ENCODE data around the gene CMTR1. TPM values are rescaled to one million over a fixed set of nuclear protein-coding genes. Genes with fewer than 3 reads are reported as not detected.

The CMTR1 gene
- total and polyA plus RNA-seq, 11 donors = 16.3 to 40.7 (median 28.4) TPM

GRCh38 chr6:37435373-37435772, 2.4 kb downstream of the CMTR1 start:
- intact Hi-C loops (cut with DNase I) = no loop called here
- peaks cover 0 to 53% (median 42%) of the 10 kb centered on the region in 9 donors for H3K36me3 ChIP-seq
- peaks cover 0 to 40% (median 23%) of the 10 kb centered on the region in 12 donors for H3K4me1 ChIP-seq
- no peaks in the 10 kb centered on the region for H3K27me3 ChIP-seq
- TF ChIP-seq CTCF (IDR thresholded peaks at IDR 0.05) = no peak
- no peak for TF ChIP-seq POLR2A (IDR thresholded peaks at IDR 0.05)
- DNase-seq = no peak
- no peak overlapping the region for H3K4me3 ChIP-seq
- H3K27ac ChIP-seq = no peak overlapping the region
- WGBS, 4 donors = 72 to 87% (median 84%) methylated on average over 4 of the region's 4 CpGs
- no peaks in the 10 kb centered on the region for H3K9me3 ChIP-seq
- no peak for ATAC-seq

- no peaks in the 10 kb centered on the region for H3K9me3 ChIP-seq
- H3K27ac ChIP-seq = no peak overlapping the region
- intact Hi-C loops (cut with DNase I) = no loop called here
- H3K4me1 ChIP-seq = peaks cover 0 to 44% (median 23%) of the 10 kb centered on the region in 12 donors
- 84 to 91% (median 86%) methylated on average over 5 of the region's 5 CpGs for WGBS, 4 donors
- no peak for DNase-seq
- no peaks in the 10 kb centered on the region for H3K27me3 ChIP-seq
- peaks cover 0 to 58% (median 42%) of the 10 kb centered on the region in 9 donors for H3K36me3 ChIP-seq
- no peak overlapping the region for H3K4me3 ChIP-seq
- TF ChIP-seq POLR2A (IDR thresholded peaks at IDR 0.05) = no peak
- TF ChIP-seq CTCF (IDR thresholded peaks at IDR 0.05) = no peak
- ATAC-seq = no peak
These were observed 2.8 kb downstream of the CMTR1 start for GRCh38 chr6:37435816-37436215.

- WGBS, 4 donors = 63 to 89% (median 73%) methylated on average over 1 of the region's 1 CpG
- H3K4me1 ChIP-seq = peaks cover 0 to 67% (median 38%) of the 10 kb centered on the region in 12 donors
- H3K4me3 ChIP-seq = no peak overlapping the region
- H3K36me3 ChIP-seq = peaks cover 0 to 65% (median 46%) of the 10 kb centered on the region in 9 donors
- DNase-seq (no peak), ATAC-seq (no peak)
- intact Hi-C loops (cut with DNase I) = no loop called here
- H3K27ac ChIP-seq = no peak overlapping the region
- H3K27me3 ChIP-seq = no peaks in the 10 kb centered on the region
- TF ChIP-seq POLR2A (IDR thresholded peaks at IDR 0.05) = no peak
- TF ChIP-seq CTCF (IDR thresholded peaks at IDR 0.05) = no peak
- H3K9me3 ChIP-seq = no peaks in the 10 kb centered on the region
These were observed 5.9 kb downstream of the CMTR1 start for GRCh38 chr6:37438930-37439329.

GRCh38 chr6:37441651-37442050, 8.6 kb downstream of the CMTR1 start:
- Histone ChIP-seq H3K27me3 (no peaks in the 10 kb centered on the region), H3K36me3 (peaks cover 0 to 78% (median 61%) of the 10 kb centered on the region in 9 donors), H3K4me3 (no peak overlapping the region), H3K9me3 (no peaks in the 10 kb centered on the region), H3K4me1 (peaks cover 0 to 57% (median 26%) of the 10 kb centered on the region in 12 donors), H3K27ac (peak overlapping the region in 6 of 12 donors; percentile 18 to 79 (median 70))
- no peak for DNase-seq
- WGBS, 4 donors = 79 to 85% (median 80%) methylated on average over 6 of the region's 6 CpGs
- ATAC-seq = no peak
- intact Hi-C loops (cut with DNase I) = no loop called here
- TF ChIP-seq CTCF (IDR thresholded peaks at IDR 0.05) = no peak
- no peak for TF ChIP-seq POLR2A (IDR thresholded peaks at IDR 0.05)
